IPS-18a (cell line): ENCODE measurements around the gene YIF1B.
"Not testable (repeated sequence)": the region's sequence is repeated elsewhere in the genome, so short reads cannot be mapped to it uniquely, and the experiment has no call there.

Experiments used
- H3K27ac ChIP-seq: one replicate; pipeline ENCODE4 v1.5.1; 2013; ENCODE audit warnings: low read length
- H3K27me3 ChIP-seq: one replicate; pipeline ENCODE4 v1.6.1; 2013; ENCODE audit warnings: mild to moderate bottlenecking, low read length; ENCODE audit not compliant: control insufficient read depth, insufficient read depth
- H3K36me3 ChIP-seq: one replicate; pipeline ENCODE4 v1.6.1; 2013; ENCODE audit warnings: low read depth, low read length; ENCODE audit not compliant: control insufficient read depth
- H3K4me1 ChIP-seq: one replicate; pipeline ENCODE4 v1.6.1; 2013; ENCODE audit warnings: low read depth, low read length; ENCODE audit not compliant: control insufficient read depth
- H3K4me3 ChIP-seq: one replicate; pipeline ENCODE4 v1.5.1; 2013; ENCODE audit warnings: low read length
- H3K9ac ChIP-seq: one replicate; pipeline ENCODE4 v1.6.1; 2013; ENCODE audit warnings: mild to moderate bottlenecking, low read length, moderate library complexity
- H3K9me3 ChIP-seq: one replicate; pipeline ENCODE4 v1.6.1; 2013; ENCODE audit warnings: low read depth, low read length; ENCODE audit not compliant: control insufficient read depth

Gene YIF1B

GRCh38 chr19:38265921-38266429, 49.8 kb downstream of the YIF1B start:
- H3K36me3 ChIP-seq, result no peaks in the 10 kb centered on the region
- H3K27me3 ChIP-seq, result no peaks in the 10 kb centered on the region
- no peak overlapping the region for H3K27ac ChIP-seq
- peak overlapping the region; percentile 91 for H3K9ac ChIP-seq
- H3K9me3 ChIP-seq, result no peaks in the 10 kb centered on the region
- peak overlapping the region; percentile 83 for H3K4me3 ChIP-seq
- H3K4me1 ChIP-seq, result peaks cover 38% of the 10 kb centered on the region

GRCh38 chr19:38265213-38265861, 50.4 kb downstream of the YIF1B start:
- Histone ChIP-seq H3K4me3 (peak overlapping the region; percentile 83), H3K27me3 (no peaks in the 10 kb centered on the region), H3K9ac (peak overlapping the region; percentile 91), H3K36me3 (no peaks in the 10 kb centered on the region), H3K27ac (peak overlapping the region; percentile 76), H3K9me3 (no peaks in the 10 kb centered on the region), H3K4me1 (peaks cover 37% of the 10 kb centered on the region)

GRCh38 chr19:38264486-38265212, 51.1 kb downstream of the YIF1B start, which contains the start of gene SPINT2:
SPINT2 (plus strand) TSS chr19:38264573; CDS start chr19:38264893, 320 bp downstream.
- no peaks in the 10 kb centered on the region for H3K27me3 ChIP-seq
- peaks cover 33% of the 10 kb centered on the region for H3K4me1 ChIP-seq
- H3K27ac ChIP-seq, result peak within 1 kb of the TSS; percentile 76
- H3K36me3 ChIP-seq, result no peaks in the 10 kb centered on the region
- H3K4me3 ChIP-seq, result peak within 1 kb of the TSS; percentile 83
- peak within 1 kb of the TSS; percentile 91 for H3K9ac ChIP-seq
- H3K9me3 ChIP-seq, result no peaks in the 10 kb centered on the region

- Histone ChIP-seq H3K4me3 (peak overlapping the region; percentile 83), H3K9me3 (no peaks in the 10 kb centered on the region), H3K27ac (peak overlapping the region; percentile 72), H3K9ac (peak overlapping the region; percentile 91), H3K27me3 (no peaks in the 10 kb centered on the region), H3K4me1 (peaks cover 33% of the 10 kb centered on the region), H3K36me3 (no peaks in the 10 kb centered on the region)
Observed at GRCh38 chr19:38263689-38264485, 51.9 kb downstream of the YIF1B start.

DNA sequence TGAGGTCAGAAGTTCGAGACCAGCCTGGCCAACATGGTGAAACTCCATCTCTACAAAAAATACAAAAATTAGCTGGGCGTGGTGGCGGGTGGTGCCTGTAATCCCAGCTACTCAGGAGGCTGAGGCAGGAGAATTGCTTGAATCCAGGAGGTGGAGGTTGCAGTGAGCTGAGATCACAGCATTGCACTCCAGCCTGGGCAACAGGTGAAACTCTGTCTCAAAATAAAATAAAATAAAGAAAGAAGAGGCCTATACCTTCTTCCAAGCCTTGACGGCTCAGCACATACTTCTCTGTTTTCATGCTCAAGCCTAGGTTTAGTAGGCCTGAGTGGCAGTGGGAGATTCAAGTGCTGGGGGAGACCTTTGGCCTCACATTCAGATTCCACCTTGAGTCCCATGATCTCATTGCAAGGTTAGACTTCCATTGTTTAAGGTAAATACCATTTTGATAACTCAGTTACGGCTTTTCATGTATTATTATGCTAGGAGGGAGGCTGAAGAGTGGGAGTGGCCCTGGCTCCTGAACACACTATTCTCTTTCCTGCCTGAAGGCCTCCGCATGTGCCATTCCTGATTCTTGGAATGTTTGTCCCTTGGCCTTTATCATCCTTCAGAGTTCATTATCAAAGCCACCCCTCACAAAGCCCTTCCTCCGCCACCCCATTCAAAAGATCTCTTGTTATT, 53.0 kb downstream of the YIF1B start:
- no peak overlapping the region for H3K27ac ChIP-seq
- no peak overlapping the region for H3K9ac ChIP-seq
- no peak overlapping the region for H3K4me3 ChIP-seq
- no peaks in the 10 kb centered on the region for H3K36me3 ChIP-seq
- peaks cover 30% of the 10 kb centered on the region for H3K4me1 ChIP-seq
- H3K27me3 ChIP-seq, result no peaks in the 10 kb centered on the region
- H3K9me3 ChIP-seq, result no peaks in the 10 kb centered on the region

- H3K4me1 ChIP-seq, result peaks cover 22% of the 10 kb centered on the region
- not testable (repeated sequence) for H3K9me3 ChIP-seq, H3K4me3 ChIP-seq, H3K27ac ChIP-seq, H3K9ac ChIP-seq, H3K27me3 ChIP-seq, H3K36me3 ChIP-seq
Observed at GRCh38 chr19:38261942-38262341, 53.8 kb downstream of the YIF1B start.

DNA sequence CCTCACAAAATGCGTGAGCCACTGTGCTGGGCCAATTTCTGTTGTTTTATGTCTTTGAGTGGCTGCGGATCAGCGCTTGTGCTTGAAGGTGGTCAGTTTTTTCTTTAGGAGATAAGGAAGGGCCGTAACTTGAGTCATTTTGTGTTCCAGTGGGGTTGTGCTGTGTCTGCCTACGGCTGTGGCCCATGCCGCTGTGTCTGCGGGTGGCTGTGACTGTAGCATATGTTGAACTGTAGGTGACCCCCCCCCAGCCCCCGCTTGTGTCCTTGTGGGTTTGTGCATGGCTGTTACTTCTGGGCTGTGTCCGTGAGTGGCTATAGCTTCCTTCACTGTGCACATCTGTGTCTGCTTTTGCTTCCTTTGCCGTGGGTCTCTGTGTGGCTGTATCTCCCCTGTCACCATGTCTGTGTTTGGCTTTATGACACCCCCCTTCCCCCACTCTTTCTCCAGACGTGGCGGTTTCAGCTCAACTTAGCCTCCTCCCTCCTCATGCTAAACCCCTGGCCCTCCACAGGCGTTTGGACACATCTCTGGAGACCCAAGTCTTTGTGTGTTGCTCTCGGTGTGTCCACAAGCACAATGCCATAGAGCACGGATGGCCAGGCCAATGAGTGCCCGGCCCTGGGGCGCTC, 60.2 kb downstream of the YIF1B start:
- peaks cover 28% of the 10 kb centered on the region for H3K4me1 ChIP-seq
- no peak overlapping the region for H3K9ac ChIP-seq
- no peak overlapping the region for H3K27ac ChIP-seq
- no peaks in the 10 kb centered on the region for H3K9me3 ChIP-seq
- peak overlapping the region; percentile 51 for H3K4me3 ChIP-seq
- peaks cover 20% of the 10 kb centered on the region for H3K27me3 ChIP-seq
- no peaks in the 10 kb centered on the region for H3K36me3 ChIP-seq

GRCh38 chr19:38253788-38254187, 62.0 kb downstream of the YIF1B start:
- Histone ChIP-seq H3K27me3 (peaks cover 20% of the 10 kb centered on the region), H3K9me3 (no peaks in the 10 kb centered on the region), H3K36me3 (no peaks in the 10 kb centered on the region), H3K9ac (no peak overlapping the region), H3K27ac (no peak overlapping the region), H3K4me3 (no peak overlapping the region), H3K4me1 (peaks cover 31% of the 10 kb centered on the region)
